NOMO-1 treated with DMSO at 0.1 percent for 48 hours (cell line): Measurements from ENCODE around the gene NISCH.
A peak's percentile ranks its signal among the peaks of the same experiment; 100 is the strongest.

ENCODE experiments used
- DNase-seq: peaks from one replicate; lab custom pipeline; 2025; ENCODE audit not compliant: unreplicated experiment; lab: John Stamatoyannopoulos, UW

The NISCH gene

DNA sequence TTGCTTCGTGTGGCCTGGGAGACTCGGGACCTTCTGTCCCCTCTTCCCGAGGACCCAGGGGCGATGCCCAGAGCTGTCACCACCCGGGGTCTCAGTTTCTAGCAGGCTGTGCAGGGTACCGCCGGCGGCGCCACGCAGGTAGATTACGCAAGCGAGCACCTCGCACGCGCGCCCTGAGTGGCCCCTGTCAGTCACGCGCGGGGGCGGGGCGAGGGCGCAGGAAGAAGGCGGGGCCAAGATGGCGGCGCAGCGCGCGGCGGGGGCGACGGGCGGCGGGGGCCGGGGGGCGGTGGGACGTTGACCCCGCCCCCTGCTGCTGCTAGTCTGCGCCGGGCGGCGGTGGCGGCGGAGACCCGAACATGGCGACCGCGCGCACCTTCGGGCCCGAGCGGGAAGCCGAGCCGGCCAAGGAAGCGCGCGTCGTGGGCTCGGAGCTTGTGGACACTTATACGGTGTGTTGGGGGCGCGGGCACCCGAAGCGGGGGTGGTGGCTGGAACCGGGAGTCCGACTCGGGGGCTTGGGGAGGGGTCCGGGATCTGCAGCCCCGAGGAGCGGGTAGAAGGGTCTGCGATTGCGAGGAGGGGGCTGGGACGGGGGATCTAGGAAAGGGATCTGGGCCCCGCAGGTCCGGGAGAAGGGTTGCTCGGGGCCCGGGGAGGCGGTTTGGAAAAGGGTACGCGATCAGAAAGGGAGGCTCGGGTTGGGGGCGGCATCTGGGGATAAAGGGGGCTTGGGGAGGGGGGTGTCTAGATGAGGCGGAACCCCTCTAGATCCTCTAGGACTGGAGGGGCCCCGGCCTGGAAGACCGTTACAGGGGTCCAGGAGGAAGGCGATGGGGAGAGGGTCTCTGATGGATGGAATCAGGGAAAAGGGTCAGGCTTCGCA lies at the start of gene NISCH:
TSS of gene NISCH (plus strand) at position 322 of the 886 bp plus-strand sequence. CDS start at position 360, 38 bp downstream.
- DNase-seq = peak; percentile 70

DNA sequence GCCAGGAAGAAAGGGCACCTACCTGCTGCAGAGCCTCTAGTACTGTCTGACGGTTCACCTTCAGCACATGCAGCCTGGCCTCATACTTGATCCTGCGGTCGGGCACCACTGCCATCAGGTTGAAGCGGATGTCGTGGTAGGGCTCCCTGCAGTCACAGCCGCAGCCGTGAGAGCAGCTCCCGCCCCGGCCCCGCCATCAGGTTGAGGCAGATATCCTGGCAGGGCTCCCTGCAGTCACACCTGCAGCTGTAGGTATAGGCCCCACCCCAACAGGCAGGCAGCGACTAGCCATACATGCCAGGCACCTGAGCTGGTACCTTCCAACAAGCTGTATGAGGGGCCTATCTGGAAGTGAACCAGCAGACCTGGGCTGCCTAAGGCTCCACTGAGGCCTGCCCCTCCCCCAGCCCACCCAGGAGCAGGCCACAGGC lies 49.2 kb upstream of the NISCH start:
- DNase-seq = no peak

DNA sequence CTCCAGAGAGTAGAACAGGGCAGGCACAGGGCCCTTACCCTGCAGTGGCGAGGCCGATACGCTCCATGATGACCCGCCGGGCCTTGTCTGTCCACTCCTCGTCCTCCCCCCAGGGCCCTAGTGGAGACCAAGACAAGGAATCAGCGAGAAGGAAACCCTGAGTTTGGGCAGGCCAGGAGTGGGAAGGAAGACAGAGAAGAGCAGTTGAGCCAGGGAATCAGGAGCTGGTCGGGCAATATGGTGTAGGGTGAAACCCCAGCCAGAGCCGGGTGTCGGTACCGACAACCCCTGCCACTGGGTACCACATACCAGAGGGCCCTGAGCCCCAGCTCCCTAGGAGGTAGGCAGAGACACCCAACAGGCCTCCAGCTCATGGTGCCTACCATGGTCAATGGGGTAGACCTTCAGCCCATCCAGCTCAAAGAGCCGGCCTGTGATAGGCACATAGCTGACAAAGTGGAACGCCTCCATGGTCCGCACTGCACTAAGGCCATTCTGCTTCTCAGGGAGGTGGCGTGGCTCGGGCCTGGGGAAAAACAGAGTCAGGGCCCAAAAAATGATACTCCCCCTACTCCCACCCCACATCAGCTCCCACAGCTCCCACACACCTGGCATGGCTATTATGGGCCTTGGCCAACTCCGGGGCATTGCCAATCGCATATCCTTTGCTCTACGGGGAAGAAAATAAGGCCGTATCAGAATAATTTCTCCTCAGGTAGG lies 48.5 kb upstream of the NISCH start:
- no peak for DNase-seq

DNA sequence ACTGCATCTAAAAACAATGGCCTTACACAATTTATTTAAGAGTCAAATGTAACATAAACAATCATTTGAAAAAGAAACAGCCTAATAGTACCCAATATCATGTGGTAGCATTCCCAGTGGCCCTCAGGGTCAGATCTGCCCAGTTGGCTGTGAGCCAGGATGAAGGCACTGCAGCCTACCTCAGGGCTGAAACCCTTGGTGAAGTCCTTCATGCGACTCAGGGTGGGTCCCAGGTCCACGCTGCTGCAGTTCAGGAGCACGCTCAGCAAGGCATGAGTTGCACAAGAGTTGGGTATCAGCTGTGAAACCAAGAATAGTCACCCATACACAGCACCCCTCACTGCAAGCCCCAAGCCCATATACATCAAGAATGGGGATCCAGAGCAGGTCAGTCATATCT lies 47.6 kb upstream of the NISCH start:
- DNase-seq = no peak

DNA sequence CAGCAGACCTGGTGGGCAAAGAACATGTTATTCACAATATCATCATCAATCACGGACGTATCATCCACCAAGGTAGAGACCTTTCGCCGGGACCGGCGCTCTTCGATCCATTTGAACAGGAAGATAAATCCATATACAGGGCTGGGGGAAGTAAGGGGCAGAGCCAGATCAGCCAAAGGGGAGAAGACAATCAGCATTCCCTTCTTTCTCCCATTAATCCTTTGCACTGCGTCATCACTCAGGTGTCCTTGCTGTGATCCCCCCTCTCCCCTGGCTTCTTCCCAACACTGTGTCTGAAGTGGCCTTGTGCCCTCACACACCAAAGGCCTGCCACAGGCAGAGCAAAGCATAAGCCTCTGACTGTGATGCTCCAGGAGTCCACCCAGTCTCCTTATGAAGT lies 46.9 kb upstream of the NISCH start:
- DNase-seq = no peak

DNA sequence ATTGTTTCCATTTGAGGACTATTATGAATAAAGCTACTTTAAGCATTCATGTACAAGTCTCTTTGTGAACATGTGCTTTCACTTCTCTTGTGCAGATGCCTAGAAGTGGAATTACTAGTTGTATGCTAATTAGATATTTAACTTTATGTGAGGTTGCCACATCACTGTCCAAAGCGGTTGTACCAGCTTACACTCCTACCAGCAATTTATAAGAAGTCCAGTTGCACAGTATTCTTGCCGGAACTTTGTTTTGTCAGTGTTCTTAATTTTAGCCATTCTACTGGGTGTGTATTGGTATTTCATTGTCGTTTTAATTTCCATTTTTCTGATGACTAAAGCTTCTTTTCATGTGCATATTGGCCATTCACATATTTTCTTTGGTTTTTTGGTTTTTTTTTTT lies 39.6 kb upstream of the NISCH start:
- peak; percentile 66 for DNase-seq

DNA sequence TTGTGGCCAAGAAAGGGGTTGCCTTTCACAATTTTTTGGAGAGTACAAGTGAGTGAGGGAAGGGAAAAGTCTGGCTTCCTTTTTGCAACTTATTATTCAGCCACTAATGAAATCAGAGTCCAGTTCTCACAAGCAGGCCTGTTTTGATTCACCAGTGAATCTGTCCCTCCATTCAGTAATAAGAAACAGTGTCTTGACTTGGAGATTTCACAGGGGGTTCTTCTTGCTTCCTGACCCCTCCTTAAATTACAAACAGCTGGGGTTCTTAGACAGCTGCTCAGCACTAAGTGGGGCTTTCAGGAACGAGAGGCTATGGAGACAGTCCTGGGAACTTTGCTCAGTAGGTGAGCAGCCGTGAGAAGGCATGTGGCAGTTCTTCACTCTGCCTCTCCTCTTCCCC lies 35.0 kb upstream of the NISCH start:
- no peak for DNase-seq

DNA sequence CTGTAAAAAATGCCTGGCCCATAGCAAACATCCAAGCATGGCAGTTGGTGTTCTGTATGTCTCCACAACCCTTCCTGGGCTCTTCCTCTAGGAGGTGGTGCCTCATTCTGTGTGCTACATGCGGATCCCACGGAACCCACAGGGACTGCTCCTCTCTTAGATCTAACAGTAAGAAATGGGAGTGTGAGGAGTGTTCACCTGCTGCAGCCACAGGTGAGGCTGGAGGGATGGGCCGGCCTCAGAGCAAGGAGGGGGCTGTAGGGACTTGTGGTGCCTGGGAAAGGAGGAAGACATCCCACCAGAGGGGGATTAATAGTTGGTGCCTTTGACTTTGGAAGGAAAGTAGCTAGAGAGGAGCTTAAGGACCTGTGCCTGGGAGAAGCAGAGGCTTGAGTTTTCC lies 32.7 kb upstream of the NISCH start:
- no peak for DNase-seq

DNA sequence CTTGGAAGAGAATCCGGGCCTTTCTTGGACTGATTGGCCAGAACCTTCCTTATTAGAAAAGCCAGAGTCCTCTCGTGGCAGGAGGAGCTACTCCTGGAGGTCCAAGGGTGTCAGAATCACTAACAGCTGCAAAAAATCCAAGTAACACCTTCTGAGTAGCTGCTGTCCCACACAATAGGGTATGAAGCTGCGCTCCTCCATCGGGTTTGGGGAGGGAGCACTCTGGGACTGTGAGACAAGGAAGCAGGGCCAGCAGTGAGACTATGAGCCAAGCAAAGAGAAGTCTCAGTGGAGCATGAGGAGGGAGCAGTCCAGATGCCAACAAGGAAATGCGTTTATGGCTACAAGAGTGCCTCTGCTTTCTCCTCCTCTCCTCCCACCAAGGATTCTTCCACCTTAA lies 32.2 kb upstream of the NISCH start:
- DNase-seq = no peak

DNA sequence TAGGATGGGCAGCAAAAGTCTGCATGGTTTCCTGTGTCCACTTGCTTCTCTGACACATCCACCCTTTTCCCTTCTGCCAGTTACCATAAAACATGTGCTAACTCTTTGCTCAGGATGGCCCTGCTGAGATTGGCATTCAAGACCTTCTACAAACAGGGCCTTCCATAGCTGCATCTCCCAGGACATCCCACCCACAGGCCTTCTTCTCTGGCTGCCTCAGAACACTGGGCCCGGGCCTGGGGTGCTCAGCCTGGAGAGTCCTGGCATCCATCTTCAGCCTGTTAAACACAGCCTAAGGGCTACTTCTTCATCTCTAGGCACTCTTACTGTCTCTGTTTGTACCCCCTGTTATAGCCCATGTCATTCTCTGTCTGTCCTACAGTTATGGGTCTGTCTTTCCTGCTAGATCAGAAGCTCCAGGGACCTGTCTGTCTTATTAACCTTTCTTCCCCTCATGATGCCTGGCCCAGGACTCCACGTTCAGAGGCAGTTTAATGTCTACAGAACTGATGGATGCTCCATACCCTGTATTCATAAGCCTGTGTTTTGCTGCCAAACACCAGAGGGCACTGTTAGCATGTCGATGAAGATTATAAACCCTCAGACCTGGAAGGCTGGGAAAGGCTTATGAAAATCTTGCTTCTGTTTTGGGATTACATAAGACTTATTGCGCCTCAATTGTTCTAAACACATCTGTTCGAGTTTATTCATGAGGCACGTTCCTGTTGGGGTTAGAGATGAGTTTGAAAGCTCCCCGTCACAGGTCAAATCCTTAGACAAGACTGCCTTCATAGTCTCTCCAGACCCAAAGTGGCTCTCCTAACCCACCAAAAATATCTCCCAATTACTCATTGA lies 27.0 kb upstream of the NISCH start:
- DNase-seq = peak; percentile 35

DNA sequence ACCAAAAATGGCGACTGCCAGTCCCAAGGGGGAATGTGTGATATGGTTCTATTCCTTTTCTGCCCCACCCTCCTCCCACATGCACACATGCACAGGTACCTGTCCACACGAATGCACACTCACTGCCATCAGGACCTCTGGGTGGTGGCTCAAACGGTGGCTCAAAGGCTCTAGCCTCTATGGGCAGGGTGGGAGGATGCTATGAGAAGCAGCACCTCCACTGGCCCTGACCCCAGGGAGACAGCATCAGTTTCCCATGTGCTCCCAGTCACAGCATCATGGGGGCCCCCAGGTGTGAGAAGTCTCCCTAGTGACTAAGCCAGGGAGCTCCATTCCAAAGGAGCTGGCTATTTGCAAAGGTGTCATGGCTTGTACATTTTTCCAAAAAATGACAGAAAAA lies 26.4 kb upstream of the NISCH start:
- DNase-seq = no peak

DNA sequence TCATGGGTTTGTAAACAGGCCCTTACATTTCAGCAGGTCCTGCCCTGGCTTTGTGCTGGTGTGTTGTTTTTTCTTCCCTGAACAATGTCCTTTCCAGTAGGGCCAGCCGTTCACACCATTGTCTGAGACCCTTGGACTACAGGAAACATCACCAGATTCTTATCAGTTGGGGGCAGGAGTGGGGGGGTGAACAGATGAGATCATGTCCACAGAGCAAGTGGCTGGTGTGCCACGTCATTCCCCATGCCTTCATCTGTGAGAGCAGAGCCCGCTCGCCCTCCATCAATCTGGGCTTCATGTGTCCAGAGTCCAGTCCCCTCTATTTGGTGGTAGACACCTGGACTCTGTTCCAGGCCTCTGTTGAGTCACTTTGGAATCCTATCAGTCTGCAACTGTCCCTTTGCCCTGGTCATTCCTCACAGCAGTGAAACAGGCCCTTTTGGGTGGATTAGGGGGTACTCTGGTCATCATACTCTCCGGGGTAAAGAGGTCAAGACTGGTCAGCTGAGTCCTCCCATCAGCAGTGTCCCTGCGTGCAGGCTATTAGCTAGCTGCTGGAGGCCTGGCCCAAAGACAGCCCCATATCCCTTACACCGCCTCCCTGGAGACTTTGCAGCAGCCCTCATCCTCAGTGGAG lies 25.5 kb upstream of the NISCH start:
- DNase-seq = no peak

DNA sequence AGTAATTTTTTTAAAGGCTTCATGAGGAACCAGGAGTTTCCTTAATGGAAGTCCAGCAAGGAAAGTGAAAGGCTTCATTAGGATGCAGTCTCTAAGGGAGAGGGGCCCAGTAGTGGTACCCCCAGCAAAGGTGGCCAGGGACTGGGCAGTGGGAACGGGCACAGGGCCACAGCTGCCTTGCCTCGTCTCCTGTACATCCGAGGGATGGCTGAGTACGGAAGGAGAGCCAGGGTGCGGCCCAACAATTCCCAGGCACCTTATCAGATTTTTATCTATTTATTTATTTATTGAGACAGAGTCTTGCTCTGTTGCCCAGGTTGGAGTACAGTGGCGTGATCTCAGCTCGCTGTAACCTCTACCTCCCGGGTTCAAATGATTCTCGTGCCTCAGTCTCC lies 25.0 kb upstream of the NISCH start:
- DNase-seq = no peak

DNA sequence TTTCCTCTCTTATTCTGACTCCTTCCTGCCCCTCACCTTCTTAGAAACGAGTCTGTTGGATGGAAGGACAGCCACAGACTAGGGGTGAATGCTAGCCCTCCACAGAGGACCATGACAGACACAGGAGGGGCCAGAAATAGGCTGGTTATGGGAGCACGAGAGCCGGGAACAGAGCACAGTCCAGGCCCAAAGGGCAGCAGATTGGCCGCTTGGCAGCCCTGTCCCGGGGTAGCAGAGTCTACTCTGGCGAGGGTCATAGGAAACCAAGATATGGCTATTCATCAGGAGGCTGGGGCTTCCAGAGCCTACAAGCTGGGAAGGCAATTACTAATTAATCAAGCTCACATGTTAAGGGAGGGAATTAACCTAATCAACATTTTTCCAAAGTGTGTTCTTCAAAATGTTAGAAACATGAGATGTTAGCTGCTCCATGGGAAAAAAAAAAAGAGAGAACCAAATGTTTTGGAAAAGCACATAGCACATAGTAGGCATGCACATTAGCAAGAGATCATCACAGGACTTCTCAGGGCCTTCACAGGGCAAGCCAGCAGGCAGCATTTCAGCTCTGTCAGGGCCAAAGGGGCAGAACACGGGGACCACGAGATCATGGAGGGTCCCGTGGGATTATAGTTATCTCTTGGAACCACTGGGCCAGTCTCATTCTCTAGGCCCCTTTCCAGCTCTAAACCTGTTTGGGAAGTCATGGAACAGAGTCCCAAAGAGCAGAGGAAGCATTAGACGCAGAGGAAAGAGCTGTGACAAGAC lies 23.8 kb upstream of the NISCH start:
- DNase-seq = no peak

DNA sequence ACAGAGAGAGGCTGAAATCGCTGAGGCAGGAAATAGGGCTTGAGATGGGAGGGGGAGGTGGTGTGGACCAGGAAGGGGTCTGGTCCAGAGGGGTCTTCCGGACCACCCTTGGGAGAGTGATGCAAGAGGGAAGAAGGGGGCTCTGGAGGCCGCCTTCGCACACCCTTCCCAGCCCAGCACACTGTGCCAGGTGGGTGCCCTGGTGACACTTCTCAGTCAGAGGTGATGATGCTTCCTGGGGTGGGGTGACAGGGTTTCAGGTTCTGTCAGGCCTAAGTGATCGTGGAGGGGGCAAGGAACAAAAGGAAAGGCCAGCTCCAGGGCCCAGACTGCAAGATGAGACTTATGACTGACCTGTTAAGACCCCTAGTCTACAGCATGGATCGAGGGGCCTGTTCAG lies 23.2 kb upstream of the NISCH start:
- DNase-seq = no peak

DNA sequence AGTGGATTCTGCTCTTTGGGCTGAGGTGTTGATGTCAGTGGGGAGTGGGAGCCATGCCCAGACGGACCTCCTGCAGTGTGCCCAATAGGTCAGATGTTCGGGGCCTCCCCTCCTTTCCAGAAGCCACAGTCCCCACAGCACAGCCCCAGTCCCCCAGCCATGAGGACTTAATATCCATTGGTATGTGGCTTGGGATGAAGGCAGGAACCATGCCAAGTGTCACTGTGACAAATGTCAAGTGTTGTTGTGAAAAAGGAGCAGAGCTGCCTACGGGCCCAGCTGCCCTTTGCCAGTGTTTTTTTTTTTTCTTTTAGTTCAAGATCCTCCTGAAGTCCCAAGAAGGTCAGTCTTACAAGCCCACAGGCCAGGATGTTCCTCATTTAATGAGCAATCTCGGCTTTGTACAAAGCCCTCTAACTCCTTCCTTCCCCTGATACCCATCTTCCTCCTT lies 22.7 kb upstream of the NISCH start:
- DNase-seq = peak; percentile 32

DNA sequence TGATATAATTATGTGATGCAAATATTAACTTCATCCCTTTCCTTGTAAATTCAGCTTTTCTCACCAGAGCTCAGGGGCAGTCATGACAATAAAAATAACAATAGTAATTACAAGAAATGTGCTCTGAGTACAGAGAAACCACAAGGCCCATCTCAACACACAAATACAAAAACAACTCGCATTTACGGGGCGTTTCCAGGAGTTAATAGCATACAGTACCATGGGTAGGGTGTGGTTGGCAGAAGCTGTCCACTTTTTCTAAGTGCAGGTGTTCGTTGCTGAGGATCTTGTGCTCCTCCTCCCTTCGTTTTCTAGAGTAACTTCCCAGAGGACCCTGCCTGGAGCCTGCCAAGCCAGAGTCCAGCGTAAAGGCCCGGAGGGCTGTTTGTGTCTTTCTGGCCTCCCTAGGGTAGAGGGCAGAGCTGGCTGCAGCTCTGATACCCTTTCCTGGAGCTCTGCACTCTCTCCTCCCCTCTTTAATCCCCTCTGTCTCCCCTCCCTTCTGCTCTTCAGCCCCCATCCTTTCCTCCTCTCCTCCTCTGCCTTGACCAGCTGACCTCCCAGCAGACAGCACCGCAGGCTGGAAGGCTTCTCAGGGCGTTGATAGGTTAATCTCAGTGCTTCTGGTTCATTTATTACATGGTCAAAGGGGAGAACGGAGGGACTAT lies 21.9 kb upstream of the NISCH start:
- DNase-seq = no peak

DNA sequence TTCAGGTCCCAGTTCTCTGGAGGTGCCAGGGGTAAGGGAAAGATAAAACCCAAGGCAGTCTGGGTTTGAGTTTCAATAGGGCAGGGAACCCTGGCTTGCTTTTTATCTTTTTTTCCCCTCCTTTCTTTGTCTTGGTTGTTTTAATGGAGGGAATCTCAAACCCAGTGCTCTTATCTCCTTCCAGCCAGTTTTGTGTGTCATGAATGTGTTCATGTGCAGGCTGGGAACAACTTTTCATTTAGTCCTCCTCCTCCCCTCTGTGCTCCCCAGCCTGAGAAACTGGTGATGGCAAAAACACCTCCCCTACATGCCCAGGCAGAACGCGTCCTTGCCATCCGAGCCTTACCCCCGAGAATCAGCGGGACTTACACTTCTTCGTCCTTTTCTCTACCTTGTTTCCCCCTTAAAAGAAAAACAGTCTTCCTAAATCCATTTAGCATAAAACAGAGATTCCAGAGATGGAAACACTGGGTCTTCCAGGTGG lies 21.4 kb upstream of the NISCH start:
- DNase-seq = no peak

DNA sequence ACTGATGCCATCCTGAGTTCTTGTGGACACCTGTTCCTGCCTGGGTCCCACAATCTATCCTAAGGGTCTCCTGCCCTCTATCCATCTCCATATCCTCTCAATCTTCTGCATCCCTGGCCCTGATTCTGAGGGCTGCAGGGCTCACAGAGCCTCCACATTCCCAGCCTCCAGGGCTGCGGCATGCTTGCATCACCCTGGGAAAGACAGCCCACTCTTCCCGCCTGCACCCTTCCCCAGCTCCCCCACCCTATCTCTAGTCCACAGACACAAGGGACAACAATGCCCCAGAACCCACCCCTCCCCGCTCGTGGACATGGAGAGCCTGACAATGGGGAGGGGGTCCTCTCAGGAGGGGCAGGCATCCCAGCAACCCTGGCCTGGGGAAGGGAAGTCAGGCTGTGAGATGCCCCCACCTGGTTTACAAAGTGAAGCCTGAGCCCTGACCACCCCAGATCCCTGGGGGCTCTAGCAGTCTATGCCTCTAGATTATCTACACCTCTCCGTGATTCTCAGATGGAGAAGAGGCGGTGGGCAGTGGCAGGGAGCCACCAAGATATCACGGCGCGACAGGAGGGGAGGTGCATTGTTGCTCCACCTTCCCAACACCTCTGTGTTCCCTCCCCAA lies 20.8 kb upstream of the NISCH start:
- no peak for DNase-seq
